Hindlimb muscle (tissue), 1 donor: ENCODE data around the gene PSTPIP1. TPM values are rescaled to one million over a fixed set of nuclear protein-coding genes. Genes with fewer than 3 reads are reported as not detected.

Experiments
- DNase-seq: peaks from one replicate; pipeline ENCODE4 v3.0.0-alpha.2; 2013
- polyA plus RNA-seq: library from polyadenylated mRNA; unstranded; fragments of 120-200 nt; gene quantifications from one replicate; pipeline ENCODE4 v1.2.1, GENCODE V29; 2013; ENCODE audit not compliant: insufficient read length

The PSTPIP1 gene
- polyA plus RNA-seq, 1 donor, result 2.5 TPM

DNA sequence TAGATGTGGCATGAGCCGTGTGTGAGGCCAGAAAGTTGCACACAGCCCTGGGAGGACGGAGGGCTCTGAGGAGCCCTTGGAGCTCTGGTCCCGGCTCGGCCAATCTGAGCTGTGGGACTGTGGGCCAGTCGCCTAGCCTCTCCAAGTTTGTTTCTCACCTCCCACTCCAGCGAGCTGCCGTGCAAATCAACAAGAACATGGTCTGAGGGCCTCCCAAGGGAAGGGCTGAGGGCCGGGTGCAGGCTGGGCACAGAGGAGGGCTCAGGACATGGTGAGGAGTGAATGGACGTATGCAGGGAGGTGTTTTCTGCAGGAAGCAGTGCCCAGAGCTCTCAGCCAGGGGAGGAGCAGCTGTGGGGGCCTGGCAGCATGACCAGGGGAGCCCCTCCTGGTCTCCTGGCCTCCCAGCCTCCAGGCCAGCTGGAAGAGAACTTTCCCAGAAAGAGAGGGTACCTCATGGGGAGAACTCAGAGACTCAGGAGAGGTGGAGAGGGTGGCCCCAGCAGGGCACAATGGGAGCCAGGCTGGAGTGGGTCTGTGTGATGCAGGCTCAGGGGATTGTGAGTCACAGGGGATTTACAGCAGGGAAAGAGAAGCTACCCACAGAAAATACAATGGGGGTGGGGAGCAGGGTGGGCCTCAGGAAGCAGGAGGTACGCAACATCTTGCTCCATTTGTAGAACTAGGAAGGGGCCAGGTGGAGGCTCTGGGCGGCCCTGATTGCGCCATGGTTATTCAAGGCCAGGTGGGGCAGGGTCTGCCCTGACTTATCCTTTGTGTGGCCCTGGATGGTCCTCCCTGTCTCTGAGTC lies 24.8 kb downstream of the PSTPIP1 start:
- no peak for DNase-seq

DNA sequence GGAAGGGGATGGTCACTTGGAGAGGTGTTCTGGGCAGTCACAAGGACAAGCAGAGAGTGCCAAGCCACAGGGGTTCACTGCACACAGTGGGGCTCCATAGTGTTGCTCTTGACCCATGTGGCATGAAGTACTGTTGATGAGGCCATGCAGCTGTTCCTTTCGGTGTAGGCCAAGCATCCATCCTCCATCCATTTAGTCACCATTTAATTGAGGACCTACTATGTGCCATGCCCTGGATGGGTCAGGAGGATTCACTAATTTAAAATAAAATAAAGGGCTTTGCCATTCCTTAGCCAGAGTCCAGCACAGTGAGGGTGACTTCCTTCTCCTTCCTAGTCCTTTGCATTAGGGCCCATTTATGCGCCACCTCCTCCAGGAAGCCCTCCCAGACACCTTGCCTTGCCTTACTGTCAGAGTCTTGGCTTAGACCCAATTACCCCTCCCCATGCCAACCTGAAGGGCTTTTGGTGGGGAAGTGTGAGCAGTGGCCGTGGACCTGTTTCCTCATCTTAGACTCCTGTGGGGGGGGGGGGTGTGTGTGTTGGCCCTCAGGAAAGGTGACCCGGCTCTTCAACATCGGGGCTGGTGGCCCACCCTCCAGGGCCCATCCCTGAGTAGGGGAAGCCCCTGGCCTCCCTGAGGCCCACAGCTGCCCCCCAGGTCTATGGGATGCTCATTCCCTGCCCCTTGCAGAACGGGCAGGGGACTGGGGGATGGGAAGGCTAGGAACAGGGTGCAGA lies 25.6 kb downstream of the PSTPIP1 start:
- no peak for DNase-seq

GRCh38 chr15:77021088-77021481 lies 26.2 kb downstream of the PSTPIP1 start:
- DNase-seq, result no peak

GRCh38 chr15:77021803-77022381 lies 27.0 kb downstream of the PSTPIP1 start:
- DNase-seq, result no peak

DNA sequence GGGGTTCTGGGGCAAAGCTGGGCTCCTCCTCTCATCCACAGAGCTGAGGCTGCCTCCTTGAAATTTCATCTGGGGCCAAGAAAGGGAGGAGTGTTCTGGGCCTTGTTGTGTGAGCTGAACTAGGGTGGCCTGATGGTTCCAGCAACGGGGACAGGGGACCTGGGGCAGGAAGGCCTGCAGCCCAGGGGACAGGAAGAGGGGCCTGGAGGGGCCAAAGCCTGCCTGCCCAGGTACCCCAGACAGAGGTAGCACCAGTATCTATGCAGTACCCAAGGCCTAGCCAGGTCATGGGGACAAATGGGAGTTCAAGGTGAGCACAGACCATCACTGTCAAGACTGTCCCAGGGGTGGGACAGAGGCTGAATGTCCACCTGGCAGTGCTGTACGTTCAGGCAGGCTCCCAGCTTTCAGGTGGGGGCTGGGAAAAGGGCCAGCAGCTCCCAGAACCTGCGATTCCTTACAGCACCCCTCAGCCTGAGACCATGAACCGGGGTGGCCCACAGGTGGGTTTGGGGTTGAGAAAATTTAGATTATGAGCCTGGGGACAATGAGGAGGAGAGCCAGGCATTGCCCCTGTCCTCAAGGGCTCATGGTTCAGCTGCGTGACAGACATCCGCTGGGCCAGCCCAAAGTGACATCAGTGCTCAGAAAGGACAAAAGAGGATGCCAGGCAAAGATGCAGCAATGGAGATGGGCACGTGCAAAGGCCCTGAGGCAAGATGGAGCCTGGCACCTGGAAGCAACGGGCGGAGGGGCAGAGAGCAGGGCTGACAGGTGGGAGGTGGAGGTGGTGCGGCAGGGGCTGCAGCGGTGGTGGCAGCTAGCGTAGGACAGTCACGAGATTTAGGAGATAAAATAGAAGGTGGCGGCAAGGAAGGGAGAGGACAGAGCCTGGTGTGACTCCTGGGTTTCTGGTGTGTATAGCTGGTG lies 28.0 kb downstream of the PSTPIP1 start:
- DNase-seq, result no peak

GRCh38 chr15:77023576-77024272 lies 28.8 kb downstream of the PSTPIP1 start:
- DNase-seq, result no peak

DNA sequence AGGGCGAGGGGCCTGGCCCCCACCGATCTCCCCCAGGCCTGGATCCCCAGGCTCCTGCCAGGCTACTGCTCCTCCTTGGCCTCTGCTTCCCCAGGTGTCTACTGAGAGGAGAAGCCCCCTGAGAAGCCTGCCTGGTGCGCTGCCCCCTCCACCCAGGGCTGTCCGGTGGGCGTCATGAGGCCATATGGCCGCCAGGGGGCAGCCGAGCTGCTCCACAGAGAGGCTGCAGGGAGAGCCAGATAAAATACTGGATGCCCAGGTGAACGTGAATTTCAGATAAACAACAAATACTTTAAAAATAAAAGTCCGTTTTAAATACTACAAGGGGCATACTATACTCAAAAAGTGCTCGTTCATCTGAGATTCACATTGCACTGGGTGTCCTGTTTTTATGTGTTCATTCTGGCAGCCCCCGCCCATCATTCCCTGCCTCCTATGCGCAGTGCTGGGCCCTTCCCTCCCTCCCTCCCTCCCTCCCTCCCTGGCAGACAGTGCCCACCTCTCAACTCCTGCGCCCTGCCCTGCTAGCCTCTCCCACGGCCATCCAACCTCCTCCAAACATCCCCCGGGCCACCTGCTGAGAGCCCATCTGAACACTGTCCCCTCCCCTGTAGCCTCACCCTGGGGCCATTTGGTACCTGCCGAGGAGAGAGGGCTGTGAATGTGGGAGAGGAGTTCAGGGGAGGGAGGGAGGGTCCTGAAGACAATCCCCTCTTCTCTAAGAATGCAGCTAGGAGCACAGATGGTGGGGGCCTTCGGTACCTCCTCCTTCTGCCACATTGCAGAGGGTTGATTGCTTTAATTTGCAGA lies 29.6 kb downstream of the PSTPIP1 start:
- peak; percentile 66 for DNase-seq

DNA sequence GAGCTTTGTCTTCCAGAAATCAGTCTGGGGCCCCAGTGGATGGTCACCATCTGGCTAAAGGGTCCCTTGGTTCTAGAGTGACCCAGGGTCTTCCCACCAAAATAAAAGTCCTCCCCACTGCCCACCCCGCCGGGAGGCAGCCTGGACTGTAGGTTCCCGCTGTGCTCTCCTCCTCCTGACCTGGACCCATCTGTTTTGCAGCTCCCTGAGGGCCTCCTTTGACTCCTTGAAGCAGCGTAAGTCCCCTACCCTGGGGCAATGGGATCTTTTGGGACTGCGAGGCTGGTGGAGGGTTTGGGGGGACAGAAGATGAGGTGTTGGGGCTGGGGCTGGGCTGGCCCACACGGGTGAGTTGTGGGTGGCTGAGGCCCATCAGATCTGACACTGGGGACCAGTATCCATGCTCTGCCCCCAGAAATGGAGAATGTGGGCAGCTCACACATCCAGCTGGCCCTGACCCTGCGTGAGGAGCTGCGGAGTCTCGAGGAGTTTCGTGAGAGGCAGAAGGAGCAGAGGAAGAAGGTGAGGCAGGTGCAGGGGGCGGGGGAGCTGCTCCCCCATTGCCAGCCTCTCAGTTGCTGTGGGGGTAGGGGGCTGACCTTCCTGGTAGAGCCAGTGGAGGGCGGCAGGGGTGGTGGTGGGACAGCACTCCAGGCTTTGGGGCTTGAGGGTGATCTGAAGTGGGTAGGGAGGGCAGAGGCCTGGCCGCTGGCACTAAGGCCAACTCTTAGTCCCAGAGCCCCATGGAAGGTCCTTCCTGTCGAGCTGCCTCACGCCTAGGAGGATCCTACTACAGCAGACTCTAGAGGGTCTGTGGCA lies 30.4 kb downstream of the PSTPIP1 start:
- DNase-seq, result no peak

- DNase-seq, result no peak
Measured at GRCh38 chr15:77025941-77026411, 31.1 kb downstream of the PSTPIP1 start.

GRCh38 chr15:77026501-77027110 lies 31.7 kb downstream of the PSTPIP1 start:
- no peak for DNase-seq

DNA sequence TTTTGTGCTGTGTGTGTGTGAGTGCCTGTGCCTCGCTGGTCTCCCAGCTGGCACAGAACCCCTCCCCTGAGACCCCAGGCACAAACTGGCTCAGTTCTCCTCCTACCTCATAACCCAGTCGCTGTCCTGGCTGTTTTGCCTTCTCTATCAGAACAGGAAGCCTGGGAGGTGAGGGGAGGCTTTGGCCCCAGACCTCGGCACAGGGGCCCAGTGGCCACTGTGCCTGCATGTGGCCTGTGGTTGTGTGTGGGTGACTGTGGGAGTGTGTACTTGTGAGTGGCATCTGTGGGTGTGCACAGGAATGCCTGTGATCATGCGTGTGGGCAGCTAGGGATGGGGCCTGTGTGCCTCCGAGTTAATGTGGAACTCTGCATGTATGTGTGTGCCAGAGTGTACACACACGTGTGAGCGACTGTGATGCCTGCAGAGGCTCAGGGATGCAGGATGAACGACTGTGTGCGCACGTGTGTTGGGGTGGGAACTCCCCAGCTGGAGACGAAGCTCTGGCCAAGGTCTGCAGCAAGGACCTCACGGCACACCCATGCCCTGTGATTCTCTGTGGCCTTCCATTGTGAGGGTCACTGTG lies 32.3 kb downstream of the PSTPIP1 start:
- no peak for DNase-seq

- no peak for DNase-seq
Measured at GRCh38 chr15:77027697-77028450, 32.9 kb downstream of the PSTPIP1 start.

DNA sequence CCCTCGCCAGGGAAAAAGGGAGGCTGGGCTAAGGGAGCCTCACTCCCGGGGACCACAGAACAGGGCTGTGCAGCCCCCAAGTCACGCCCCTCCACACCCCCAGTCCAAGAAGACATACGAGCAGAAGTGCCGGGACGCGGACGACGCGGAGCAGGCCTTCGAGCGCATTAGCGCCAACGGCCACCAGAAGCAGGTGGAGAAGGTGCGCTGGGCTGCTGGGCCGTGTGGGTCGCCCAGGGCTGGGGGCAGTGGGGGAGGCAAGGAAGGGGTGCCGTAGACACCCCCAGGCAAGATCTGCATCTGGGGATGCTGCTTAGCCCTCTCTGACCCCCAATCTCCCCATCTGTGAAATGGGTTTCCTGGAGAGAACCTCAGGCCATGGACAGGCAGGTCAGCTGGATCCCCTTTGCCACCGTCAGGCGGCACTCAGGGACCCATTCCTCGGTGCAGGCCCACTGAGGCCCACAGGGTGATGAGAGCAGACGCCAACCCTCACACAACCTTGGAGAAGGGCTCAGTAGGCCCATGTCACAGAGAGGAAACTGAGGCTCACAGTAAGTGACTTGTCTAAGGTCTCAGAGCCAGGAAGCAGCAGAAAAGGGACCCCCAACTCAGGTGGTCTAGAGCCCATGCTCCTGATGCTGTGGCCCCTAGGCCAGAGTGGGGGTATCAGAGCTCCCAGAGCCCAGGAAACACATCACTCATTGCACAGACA lies 33.7 kb downstream of the PSTPIP1 start:
- DNase-seq, result no peak

- no peak for DNase-seq
Measured at GRCh38 chr15:77029166-77030047, 34.5 kb downstream of the PSTPIP1 start.

DNA sequence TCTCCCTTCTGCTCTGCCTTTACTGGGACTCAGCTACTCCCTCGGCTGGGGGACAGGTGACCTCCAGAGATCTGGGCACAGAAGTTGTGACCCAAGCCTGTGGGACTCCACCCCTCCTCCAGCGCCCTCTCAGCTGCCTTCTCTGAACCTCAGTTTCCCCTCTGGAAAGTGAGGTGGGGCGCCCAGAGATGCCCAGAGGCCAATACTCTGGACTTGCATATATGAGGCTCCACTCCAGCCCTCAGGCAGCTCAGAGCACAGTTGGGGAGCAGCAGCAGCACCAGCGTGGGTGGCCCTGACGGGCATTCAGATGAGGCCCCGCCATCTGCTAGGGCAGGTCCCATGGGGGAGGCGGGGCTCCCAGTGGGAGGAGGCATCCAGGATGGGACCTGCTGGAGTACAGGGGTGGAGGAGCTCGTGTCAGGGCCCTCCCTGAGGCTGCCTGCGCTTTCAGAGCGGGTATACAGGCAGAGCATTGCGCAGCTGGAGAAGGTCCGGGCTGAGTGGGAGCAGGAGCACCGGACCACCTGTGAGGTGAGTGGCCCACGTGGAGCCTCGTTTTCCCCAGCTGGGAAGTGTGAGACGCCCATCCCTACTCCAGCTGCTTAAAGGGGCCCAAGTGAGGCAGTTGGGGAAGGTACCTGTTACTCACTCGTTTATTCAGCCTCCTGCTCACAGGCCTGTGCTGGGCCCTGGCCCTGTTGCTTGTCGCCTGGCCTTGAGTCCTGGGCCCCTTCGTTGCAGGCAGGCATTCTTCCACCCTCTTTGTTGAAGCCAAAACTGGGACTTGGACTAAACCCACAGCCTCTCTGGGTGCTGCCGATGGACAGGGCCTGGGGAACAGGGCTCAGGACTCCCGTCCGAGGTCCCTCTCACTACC lies 35.4 kb downstream of the PSTPIP1 start:
- no peak for DNase-seq
